ENCODE results near the gene OVOL2. TPM values are rescaled to one million over a fixed set of nuclear protein-coding genes. Genes with fewer than 3 reads are reported as not detected.
"Not testable (repeated sequence)": the region's sequence is repeated elsewhere in the genome, so short reads cannot be mapped to it uniquely, and the experiment has no call there.

The OVOL2 gene
- polyA plus RNA-seq (2013, experiment 1 of 2; ENCODE audit: insufficient read length) = not detected
- not detected for polyA plus RNA-seq (2013, experiment 2 of 2; ENCODE audit: insufficient read length)

DNA sequence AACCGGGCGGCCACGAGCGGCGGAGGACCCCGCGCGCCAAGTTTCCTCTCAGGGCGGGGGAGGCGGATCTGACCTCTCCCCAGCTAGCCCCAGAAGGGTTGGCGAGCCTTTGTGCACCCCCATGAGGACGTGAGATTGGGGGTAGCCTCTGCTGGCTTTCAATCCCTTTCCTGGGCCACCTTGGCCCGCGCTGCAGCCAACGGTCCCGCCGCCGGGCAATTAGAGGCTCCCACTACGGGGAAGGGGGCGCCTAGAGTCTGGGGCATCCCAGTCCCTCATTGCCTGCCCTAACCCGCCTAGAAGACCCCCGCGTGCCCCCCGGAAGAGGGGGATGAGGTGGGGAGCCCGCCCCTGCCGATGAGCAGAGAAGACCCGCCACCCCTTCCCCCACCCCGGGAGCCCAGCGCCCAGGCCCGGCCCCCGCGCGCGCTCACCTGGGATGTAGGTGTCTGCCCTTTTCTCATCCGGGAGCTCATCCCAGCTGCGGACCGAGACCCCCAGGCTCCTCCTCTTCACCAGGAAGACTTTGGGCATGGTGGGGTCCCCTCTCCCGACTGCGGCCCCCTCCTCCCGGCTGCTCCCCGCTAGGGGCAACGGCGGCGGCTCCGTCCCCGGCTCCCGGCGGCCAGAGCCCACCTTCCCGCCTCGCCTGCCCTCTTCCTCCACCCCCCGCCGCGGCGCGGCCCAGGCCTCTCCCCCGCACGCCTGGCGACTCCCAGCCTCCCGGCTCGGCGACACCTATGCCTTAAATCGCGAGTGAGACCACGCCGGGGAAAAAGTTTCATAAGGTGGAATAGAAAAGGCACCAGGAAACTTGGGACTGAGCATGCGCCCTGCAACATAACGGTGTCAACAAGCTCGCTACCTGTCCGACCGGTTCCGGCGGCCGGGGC lies at the start of gene OVOL2:
OVOL2 (minus strand) TSS at position 816 of the 893 bp plus-strand sequence; CDS start at position 534, 282 bp downstream.
- no peak for DNase-seq

DNA sequence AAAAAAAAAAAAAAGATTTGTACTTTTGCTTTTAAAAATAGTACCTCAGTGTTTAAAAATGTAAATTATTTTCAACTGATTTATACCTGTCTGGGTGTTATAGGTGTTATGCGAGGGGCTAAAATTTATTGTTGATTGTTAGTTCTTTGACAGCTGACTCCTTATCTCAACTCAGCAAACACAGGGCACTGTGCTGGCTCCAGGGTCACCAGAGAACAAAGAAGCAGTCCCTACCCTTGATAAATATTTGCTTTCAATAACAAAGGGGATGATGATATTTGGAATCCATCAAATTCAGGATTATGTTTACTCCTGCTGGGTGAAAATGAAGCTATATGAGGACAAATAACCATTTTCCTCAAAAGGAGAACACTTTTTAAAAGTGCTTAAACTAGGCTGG lies 45.8 kb upstream of the OVOL2 start:
- no peak for DNase-seq

DNA sequence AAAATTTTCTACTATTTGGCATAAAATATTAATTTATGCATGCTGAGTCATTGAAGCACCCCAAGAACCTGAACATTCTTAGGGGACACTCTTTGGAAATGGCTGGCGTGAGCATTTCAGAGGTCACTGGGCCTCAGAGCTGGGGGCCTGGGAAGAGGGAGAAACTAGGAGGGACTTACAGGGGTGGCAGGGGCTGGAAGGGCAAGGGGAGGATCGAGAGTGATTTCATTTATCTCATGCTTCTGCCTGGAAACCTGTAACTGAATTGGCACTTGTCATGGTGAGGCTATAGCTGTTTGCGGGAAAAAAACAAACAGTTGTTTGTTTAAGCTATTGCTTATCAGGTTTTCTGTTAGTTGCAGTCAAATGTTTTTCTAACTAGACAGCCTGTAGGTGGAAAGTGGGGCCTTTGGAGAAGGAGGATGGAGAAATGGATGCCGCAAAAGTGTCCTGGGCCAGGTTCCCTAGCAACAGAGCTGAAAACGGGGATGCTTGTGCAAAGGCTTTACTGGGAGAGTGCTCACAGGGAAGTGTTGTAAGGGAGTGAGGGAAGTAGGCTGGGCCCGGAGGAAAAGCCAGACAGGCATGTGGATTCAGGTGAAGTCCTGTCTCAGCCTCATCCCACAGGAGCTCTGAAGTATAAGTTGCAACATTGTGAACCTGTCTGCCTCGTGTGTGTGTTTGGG lies 43.6 kb upstream of the OVOL2 start:
- no peak for DNase-seq

DNA sequence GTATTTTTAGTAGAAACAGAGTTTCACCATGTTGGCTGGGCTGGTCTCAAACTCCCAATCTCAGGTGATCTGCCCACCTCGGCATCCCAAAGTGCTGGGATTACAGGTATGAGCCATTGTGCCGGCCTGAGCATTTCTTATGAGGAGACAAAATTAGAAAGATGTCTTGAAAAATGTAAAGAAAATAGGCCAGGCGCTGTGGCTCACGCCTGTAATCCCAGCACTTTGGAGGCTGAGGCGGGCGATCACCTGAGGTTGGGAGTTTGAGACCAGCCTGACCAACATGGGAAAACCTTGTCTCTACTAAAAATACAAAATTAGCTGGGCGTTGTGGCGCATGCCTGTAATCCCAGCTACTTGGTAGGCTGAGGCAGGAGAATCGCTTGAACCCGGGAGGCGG lies 42.9 kb upstream of the OVOL2 start:
- not testable (repeated sequence) for DNase-seq

DNA sequence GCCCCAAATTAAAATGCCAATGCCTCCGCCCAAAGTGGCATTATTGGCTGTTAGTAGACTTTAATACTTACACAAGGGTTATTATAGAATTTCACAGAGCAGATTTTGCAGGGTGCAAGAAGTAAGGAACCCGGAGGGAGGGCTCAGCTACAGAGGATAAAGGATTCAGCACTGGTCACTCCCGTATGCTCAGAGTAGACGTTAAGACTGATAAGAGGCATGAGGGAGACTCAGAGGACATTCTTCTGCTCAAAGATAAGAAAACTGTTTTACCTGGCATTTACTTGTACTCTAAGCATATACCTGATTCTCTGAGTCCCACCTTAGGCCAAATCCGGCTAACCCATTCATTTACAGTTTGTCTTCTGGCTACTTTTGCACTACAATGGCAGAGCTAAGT lies 36.5 kb upstream of the OVOL2 start:
- no peak for DNase-seq

DNA sequence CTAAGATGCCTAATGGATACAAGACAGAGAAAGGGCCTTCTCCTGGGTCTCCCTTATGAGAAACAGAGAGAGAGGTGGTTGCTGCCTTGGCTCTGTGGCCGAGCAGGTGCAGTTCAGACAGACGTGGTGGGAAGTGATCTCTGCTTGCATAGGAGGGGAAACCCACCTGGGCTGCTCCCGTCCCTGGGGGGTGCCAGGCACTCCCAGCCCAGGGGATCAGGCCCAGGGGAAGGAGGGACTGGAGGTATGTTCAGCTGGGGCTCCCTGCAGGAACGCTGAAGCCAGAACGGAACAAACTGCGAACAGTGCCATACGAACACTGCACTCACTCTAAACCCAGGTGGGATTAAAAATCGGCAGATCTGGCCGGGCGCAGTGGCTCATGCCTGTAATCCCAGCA lies 35.7 kb upstream of the OVOL2 start:
- no peak for DNase-seq

DNA sequence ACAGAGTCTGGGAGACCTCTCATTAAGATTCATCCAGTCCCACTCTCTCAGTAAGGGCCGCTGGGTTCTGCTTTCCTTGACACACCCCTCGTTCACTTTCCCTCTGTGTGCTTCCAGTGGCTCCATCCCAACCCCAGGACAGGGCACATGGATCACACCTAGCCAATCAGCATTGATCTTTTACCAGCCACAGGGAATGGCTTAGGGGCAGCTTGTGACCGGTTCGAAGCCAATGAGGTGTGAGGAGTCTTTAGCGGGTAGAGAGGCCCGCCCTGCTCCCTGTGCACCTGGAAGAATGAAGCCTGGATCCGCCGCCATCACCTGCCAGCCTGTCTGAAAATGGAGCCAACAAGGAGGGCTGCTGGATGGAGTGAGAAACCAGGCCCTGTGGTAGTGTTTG lies 35.2 kb upstream of the OVOL2 start:
- DNase-seq = no peak

DNA sequence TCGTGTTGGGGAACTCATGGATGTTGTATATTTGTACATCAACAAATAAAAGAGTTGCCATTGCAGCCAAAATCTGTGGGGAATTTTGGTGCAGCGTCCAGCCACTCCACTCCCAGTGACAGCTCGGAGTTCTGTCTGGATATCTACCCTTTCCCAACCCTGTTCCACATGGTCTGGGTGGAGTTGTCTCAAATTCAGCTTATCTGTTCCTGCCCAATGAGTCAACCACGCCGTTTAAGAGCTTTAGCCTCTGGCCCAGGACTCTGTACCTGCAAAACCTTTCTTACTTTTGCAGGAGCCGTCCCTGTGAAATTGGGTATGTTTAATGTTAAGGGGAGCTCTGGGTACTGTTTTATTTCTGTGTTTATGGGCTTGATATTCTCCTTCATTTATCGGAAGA lies 33.9 kb upstream of the OVOL2 start:
- DNase-seq = no peak

DNA sequence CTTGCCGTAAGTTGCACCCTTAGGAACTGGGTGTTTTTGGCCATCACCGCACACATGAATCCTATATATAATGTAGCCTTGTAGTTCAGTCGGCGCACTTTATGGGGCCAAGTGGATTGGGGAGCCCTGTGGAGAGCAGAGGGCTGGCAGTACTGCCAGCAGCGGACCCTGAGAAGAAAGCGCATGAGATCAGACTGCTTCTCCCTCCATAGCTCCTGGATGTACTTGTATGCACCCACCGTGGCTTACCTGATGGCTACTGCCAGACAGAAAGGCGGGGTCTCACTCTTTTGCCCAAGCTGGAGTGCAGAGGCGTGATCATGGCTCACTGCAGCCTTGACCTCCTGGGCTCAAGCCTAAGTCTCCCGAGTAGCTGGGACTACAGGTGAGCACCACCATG lies 32.8 kb upstream of the OVOL2 start:
- no peak for DNase-seq

DNA sequence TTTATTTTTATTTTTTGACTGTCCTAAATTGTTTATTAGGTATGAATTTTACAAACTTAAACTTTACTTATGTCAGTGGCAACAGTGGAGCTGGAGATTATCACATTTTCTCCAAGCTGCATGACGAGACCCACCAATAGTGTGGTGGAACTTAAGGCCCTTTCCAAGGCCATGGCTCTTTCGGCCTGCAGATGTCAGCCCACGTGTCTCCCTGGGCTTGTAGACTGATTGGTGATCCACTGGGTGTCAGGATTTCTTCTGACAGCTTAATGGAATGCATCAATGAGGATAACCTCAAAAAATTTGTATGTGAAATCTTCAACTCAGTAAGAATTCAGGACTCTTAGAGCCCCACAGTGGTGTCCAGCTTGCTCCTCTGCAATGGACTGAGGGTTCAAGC lies 32.3 kb upstream of the OVOL2 start:
- DNase-seq = no peak

DNA sequence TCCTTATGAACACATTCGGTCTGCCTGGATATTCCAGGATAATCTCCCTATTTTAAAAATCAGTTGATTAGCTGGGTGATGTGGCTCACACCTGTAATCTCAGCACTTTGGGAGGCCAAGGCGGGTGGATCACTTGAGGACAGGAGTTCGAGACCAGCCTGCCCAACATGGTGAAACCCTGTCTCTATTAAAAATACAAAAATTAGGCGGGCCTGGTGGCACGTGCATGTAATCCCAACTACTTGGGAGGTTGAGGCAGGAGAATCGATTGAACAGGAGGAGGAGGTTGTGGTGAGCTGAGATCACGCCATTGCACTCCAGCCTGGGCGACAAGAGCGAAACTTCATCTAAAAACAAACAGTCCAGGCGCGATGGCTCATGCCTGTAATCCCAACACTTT lies 31.1 kb upstream of the OVOL2 start:
- not testable (repeated sequence) for DNase-seq

DNA sequence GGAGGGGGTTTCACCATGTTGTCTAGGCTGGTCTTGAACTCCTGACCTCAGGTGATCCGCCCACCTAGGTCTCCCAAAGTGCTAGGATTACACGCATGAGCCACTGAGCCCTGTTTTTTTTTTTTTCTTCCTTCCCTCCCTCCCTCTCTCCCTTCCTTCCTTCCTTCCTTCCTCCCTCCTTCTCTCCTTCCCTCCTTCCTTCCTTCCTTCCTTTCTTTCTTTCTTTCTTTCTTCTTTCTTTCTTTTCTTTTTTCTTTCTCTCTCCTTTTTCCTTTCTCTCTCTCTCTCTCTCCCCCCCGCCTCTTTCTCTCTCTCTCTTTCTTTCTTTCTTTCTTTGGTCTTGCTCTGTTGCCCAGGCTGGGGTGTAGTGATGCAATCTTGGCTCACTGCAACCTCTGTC lies 30.6 kb upstream of the OVOL2 start:
- not testable (repeated sequence) for DNase-seq

DNA sequence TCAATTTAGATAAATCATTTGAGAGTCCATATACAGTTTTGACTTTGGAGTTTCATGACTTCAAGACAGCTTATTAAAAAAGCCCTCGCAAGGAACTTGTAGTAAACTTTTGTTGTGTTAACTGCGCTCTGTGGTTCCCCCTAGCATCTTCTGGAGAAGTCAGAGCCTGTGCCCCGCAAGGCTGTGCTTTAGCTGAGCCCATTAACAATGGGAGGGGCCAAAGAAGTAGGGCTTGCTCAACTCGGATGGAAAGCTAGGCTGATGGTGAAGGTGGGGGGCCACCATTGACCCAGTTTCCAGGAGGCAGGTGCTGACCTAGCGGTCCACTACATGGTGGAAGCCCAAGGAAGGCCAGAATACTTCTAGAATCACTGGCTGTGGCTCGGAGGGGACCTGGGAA lies 29.3 kb upstream of the OVOL2 start:
- DNase-seq = no peak

DNA sequence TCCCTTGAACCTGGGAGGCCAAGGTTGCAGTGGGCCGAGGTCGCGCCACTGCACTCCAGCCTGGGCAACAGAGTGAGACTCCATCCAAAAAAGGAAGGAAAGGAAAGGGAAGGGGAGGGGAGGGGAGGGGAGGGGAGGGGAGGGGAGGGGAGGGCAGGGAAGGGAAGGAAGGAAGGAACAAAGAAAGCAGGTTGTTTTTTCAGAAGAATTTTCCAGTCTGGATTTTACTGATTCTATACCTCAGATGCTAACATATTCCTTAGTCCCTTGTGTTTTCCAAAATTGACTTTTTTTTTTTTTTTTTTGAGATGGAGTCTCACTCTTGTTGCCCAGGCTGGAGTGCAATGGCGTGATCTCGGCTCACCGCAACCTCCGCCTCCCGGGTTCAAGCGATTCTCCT lies 23.1 kb upstream of the OVOL2 start:
- not testable (repeated sequence) for DNase-seq

DNA sequence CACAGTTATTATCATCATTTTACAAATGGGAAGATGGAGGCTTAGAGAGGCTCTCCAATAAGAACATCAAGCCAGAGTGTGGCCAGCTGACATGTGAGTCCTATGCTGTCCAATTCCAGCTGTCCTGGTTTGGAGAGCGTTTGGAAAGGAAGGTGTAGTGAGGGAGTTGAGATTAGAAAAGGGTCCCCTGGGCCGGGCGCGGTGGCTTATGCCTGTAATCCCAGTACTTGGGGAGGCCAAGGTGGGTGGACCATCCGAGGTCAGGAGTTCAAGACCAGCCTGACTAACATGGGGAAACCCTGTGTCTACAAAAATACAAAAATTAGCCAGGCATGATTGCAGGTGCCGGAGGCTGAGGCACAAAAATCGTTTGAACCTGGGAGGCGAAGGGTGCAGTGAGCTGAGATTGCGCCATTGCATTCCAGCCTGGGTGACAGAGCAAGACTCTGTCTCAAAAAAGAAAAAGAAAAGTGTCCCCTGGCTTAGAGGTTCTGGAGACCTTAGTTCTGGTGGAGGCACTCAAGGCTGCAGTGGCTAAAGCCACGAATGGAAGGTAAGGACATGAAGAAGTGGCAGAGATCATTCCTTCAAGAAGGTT lies 22.1 kb upstream of the OVOL2 start:
- DNase-seq = no peak

DNA sequence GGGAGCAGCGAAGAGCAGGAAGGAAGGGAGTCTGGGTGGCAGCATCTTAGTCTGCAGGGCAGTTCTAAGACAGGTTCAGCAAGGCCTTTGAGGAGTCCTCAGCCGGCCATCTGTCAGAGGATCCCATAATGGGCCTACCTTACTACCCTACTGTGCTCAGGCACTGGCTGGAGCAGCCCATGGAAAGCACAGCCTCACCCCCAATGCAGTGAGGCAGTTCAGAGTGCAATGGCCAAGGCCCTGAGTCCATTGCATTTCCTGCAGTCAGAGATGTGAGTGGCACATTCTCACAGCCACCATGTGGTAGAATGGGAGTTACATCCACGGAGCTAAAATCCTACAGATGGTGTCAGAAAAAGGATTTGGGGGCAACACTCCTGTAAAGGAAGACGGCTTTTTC lies 19.4 kb upstream of the OVOL2 start:
- DNase-seq = no peak

DNA sequence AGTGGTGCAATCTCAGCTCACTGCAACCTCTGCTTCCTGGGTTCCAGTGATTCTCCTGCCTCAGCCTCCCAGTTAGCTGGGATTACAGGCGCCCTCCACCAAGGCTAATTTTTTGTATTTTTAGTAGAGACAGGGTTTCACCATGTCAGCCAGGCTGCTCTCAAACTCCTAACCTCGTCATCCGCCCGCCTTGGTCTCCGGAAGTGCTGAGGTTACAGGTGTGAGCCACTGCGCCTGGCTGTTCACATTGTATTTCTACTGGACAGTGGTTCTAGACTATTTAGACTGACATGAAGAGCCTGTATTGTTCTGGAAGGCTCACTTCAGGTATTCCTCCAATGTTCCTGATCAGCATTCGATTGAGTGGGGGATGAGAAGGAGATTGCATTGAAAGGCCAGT lies 14.8 kb upstream of the OVOL2 start:
- DNase-seq = no peak

DNA sequence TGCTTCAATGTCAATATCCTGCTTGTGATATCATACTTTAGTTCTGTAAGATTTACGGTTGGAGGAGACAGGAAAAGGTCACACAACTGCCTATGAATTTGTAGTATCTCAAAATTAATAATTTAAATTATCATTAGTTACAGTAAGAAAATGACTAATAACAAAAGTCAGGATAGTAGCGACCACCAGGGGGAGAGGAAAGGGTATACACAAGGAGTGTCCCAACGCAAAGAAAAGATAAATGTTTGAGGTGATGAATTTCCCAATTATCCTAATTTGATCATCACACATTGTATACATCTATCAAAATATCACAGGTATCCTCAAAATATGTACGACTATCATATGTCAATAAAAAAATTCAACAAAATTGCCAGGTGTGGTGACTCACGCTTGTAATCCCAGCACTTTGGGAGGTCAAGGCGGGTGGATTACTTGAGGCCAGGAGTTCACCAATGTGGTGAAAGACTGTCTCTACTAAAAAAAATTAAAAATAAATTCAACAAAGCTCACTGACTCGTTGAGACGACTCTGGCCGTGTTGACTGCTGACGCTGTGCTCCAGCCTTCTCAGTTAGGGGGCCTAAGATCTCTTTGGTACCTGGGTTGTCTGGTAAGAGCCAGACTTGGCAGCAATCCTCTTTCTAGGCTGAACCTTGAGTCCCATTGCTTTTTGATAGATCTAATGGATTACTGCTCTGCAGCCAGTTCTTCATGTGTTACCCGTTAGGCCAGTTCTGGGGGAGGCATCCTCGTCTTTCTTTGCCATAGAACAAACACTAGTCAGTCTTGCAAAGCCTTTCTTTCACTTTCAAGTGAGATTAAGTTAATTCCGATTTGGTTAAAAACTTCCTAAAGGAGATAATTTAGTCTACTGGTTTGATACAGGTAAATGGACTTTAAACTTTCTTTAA lies 9.0 kb upstream of the OVOL2 start:
- DNase-seq = no peak

DNA sequence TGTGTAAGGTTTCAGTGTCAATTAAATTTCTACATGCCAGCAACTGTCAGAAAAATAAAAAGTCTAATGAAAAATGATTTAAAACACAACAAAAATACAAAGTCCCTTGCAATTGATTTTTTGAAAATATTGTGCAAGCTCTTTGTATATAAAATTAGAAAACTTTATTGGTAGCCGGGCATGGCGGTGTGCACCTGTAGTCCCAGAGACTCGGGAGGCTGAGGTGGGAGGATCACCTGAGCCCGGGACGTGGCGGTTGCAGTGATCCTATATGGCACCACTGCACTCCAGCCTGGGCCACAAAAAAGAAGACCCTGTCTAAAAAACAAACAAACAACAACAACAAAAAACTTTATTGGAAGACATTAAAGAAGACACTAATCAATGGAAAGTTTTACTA lies 6.0 kb upstream of the OVOL2 start:
- DNase-seq = no peak

DNA sequence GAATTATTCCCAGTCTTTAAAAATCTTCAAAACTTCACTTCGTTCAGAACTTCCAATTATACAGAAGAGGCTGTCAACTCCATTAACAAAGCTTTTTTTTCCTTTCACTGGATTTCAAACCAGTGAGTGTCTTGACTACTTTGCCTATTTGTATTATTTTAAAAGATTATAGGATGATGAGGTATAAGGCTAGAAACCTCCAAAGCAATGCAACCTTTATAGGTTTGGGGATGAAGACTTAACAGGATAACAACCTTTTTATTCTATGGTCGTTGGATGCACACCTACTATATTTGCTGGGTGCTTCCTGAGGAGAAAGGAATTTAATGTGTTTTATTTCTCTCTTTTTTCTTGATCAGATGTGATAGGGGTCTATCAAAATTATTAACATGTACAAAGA lies 1.9 kb upstream of the OVOL2 start:
- DNase-seq = no peak

DNA sequence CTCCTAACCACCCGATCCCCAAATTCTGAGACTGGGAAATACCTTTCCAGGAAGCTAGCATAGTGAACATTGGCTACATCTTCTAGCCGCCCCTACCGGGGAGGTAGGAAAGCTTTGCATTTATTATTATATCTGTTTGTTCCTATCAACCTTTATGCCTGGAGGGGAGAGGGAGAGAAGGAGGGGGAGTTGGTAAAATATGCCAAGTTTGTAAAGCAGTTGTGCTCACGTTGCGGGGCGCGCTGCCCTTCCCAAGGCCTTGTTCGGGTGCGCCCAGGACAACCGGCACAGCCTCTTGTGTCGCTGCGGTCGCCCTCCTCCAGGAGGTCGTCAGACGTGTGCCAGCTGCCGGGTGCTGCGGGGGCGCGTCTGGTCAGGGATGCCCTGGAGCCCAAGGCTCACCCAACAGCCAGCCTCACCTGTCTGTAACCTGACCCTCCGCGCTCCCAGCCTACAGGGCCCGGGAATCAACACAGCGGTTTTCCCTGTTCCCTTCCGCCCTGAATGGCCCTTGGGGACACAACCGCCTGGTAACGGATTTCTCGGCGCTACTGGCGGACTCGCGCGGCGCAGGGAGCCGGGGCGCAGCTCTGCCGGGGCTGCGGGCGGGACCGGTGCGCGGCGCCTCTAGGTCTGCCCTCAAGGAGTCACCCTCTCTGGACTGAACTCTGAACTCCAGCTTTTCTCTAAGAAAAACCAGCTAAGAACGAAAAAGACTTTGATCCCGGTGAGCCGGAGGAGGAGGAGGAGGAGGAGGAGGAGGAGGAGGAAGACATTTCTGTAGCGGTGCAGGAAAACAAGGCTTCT lies 1.1 kb upstream of the OVOL2 start:
- no peak for DNase-seq

DNA sequence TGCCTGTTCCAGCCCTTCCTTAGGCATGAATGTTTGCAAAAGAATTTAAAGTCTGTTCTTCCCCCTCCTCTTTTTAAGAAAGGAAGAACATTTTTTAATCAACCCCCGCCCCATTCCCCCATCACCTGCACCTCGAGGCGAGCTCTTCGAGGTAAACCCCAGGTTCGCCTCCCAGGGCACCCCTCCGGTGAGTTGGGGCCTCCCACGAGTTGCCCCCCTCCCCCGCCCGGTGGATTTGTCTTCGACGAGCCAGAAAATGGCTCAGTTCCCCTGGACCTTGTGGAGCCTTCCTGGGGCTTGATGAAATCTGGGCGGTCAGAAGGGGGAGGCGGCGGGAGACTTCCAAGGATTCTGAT lies 256 bp upstream of the OVOL2 start:
- no peak for DNase-seq
